ENCODE measurements around the gene MILR1.

Gene MILR1

GRCh38 chr17:64499805-64500486, 51.0 kb downstream of the MILR1 start:
- H3K36me3 ChIP-seq (ENCODE audit: control insufficient read depth, low read depth, low read length), result peaks cover 72% of the 10 kb centered on the region

GRCh38 chr17:64500487-64500859, 51.6 kb downstream of the MILR1 start:
- H3K27ac ChIP-seq (ENCODE audit: low read length), result no peak overlapping the region

More at GRCh38 chr17:64499805-64500486, 51.0 kb downstream of the MILR1 start:
- H3K4me3 ChIP-seq (ENCODE audit: low read length), result no peak overlapping the region
- H3K27me3 ChIP-seq (ENCODE audit: control insufficient read depth, insufficient read depth, low read length), result no peaks in the 10 kb centered on the region
- H3K9ac ChIP-seq (ENCODE audit: low read length), result no peak overlapping the region
- no peaks in the 10 kb centered on the region for H3K9me3 ChIP-seq (ENCODE audit: control insufficient read depth, low read depth, low read length)
- H3K27ac ChIP-seq (ENCODE audit: low read length), result no peak overlapping the region
- H3K4me1 ChIP-seq (ENCODE audit: control insufficient read depth, low read depth, low read length), result peaks cover 8% of the 10 kb centered on the region

DNA sequence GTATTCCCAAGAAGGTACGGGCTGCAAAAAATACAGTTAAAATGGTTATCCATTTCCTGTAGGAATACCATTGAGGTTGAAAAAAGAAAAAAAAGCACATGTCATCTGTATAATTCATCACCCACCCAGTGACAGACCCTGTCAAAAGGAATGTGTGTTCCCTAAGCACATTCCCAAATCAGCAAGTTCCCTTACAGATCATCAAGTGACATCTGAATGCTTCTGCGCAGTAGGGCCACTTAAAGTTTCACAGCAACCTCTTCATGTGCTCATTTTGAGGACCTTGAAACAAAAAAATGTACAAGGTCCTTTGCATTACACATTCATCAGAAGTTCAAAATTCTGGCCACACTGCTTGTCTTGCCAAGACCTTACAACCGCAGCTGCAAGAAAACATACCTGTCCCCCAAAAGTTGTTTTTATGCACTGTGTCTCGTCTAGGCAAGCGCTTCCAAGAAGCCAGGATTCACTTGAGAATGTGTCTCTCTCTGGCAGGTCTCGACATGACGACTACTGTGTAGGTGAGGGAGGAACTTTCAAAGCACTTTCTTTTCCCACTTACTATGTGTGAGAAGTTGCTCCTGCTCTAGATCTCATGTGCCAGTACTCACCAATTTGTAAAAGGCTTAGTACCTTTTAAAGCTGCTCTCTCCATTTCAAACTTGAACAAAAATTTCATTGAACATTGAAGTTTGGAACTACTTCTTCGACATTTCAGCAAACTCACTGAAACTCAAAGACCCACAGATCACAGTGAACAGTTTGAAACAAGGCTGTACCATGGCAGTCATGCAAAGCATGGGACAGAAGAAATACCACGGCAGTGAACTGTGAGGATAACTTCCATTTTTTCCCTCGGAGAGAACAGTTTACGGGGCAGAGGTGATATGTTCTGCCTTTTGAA, 52.2 kb downstream of the MILR1 start:
- H3K9ac ChIP-seq (ENCODE audit: low read length), result no peak overlapping the region
- H3K36me3 ChIP-seq (ENCODE audit: control insufficient read depth, low read depth, low read length), result peaks cover 73% of the 10 kb centered on the region
- H3K27me3 ChIP-seq (ENCODE audit: control insufficient read depth, insufficient read depth, low read length), result no peaks in the 10 kb centered on the region
- no peak overlapping the region for H3K27ac ChIP-seq (ENCODE audit: low read length)
- H3K4me3 ChIP-seq (ENCODE audit: low read length), result no peak overlapping the region
- no peaks in the 10 kb centered on the region for H3K9me3 ChIP-seq (ENCODE audit: control insufficient read depth, low read depth, low read length)
- H3K4me1 ChIP-seq (ENCODE audit: control insufficient read depth, low read depth, low read length), result peaks cover 8% of the 10 kb centered on the region

More at GRCh38 chr17:64500487-64500859, 51.6 kb downstream of the MILR1 start:
- no peaks in the 10 kb centered on the region for H3K27me3 ChIP-seq (ENCODE audit: control insufficient read depth, insufficient read depth, low read length)
- H3K9me3 ChIP-seq (ENCODE audit: control insufficient read depth, low read depth, low read length), result no peaks in the 10 kb centered on the region
- H3K9ac ChIP-seq (ENCODE audit: low read length), result no peak overlapping the region
- H3K4me1 ChIP-seq (ENCODE audit: control insufficient read depth, low read depth, low read length), result peaks cover 8% of the 10 kb centered on the region
- peaks cover 73% of the 10 kb centered on the region for H3K36me3 ChIP-seq (ENCODE audit: control insufficient read depth, low read depth, low read length)
- no peak overlapping the region for H3K4me3 ChIP-seq (ENCODE audit: low read length)

GRCh38 chr17:64502021-64502420, 53.1 kb downstream of the MILR1 start:
- Histone ChIP-seq H3K36me3 (ENCODE audit: control insufficient read depth, low read depth, low read length) (peaks cover 73% of the 10 kb centered on the region), H3K27ac (ENCODE audit: low read length) (no peak overlapping the region), H3K9ac (ENCODE audit: low read length) (no peak overlapping the region), H3K27me3 (ENCODE audit: control insufficient read depth, insufficient read depth, low read length) (no peaks in the 10 kb centered on the region), H3K4me1 (ENCODE audit: control insufficient read depth, low read depth, low read length) (peaks cover 8% of the 10 kb centered on the region), H3K9me3 (ENCODE audit: control insufficient read depth, low read depth, low read length) (no peaks in the 10 kb centered on the region), H3K4me3 (ENCODE audit: low read length) (no peak overlapping the region)

GRCh38 chr17:64502809-64503208, 53.9 kb downstream of the MILR1 start:
- H3K9ac ChIP-seq (ENCODE audit: low read length), result no peak overlapping the region
- peaks cover 8% of the 10 kb centered on the region for H3K4me1 ChIP-seq (ENCODE audit: control insufficient read depth, low read depth, low read length)
- H3K4me3 ChIP-seq (ENCODE audit: low read length), result no peak overlapping the region
- H3K27ac ChIP-seq (ENCODE audit: low read length), result no peak overlapping the region
- H3K9me3 ChIP-seq (ENCODE audit: control insufficient read depth, low read depth, low read length), result no peaks in the 10 kb centered on the region
- H3K36me3 ChIP-seq (ENCODE audit: control insufficient read depth, low read depth, low read length), result peaks cover 73% of the 10 kb centered on the region
- no peaks in the 10 kb centered on the region for H3K27me3 ChIP-seq (ENCODE audit: control insufficient read depth, insufficient read depth, low read length)

- peaks cover 3% of the 10 kb centered on the region for H3K4me1 ChIP-seq (ENCODE audit: control insufficient read depth, low read depth, low read length)
- peaks cover 68% of the 10 kb centered on the region for H3K36me3 ChIP-seq (ENCODE audit: control insufficient read depth, low read depth, low read length)
- H3K9ac ChIP-seq (ENCODE audit: low read length), result no peak overlapping the region
- no peak overlapping the region for H3K27ac ChIP-seq (ENCODE audit: low read length)
- no peaks in the 10 kb centered on the region for H3K27me3 ChIP-seq (ENCODE audit: control insufficient read depth, insufficient read depth, low read length)
- no peaks in the 10 kb centered on the region for H3K9me3 ChIP-seq (ENCODE audit: control insufficient read depth, low read depth, low read length)
- no peak overlapping the region for H3K4me3 ChIP-seq (ENCODE audit: low read length)
These were observed 54.4 kb downstream of the MILR1 start for GRCh38 chr17:64503341-64503740.

DNA sequence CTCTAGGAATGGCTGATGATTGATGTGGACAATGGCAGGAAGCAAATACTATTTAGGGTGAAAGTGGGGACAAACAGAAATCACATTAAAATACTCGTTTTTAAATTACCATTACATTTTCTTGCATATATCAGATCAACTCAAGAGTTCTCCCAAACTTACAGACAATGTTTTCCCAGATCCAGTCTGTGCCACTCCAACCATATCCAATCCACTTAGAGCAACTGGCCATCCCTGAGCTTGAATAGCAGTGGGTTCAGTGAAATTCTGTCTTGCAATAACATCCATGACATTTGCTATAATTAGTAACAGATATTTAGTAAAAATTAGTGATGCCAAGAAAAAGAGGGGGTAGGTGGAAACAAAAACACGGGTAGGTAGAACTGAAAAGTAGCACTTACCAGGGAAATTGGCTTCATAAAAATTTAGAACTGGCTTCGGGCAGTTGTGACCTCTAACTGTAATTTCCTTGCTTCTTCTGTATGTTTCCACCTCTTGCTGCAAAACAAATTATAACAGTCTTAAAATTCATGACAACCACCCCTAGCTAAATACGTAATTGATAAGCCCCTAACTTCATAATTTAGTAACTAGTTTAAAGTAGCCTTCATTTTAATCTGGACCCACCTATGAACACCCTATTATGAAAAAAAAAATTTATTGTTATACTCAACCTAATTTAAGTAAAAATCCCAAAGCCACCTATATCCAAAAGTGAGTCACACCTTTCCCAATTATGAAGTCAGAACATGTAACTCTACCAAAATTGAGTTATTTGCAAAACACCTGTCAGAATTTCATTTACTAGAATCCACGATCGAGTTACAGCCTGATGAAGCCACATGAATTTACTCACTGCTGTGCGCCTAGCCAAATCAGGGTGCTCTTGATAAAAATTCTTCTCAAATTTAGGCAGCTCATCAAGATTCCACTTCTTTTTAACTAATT, 55.2 kb downstream of the MILR1 start:
- Histone ChIP-seq H3K9ac (ENCODE audit: low read length) (peak overlapping the region; percentile 100), H3K4me3 (ENCODE audit: low read length) (peak overlapping the region; percentile 92), H3K36me3 (ENCODE audit: control insufficient read depth, low read depth, low read length) (peaks cover 63% of the 10 kb centered on the region), H3K27me3 (ENCODE audit: control insufficient read depth, insufficient read depth, low read length) (no peaks in the 10 kb centered on the region), H3K9me3 (ENCODE audit: control insufficient read depth, low read depth, low read length) (no peaks in the 10 kb centered on the region), H3K4me1 (ENCODE audit: control insufficient read depth, low read depth, low read length) (no peaks in the 10 kb centered on the region), H3K27ac (ENCODE audit: low read length) (no peak overlapping the region)

DNA sequence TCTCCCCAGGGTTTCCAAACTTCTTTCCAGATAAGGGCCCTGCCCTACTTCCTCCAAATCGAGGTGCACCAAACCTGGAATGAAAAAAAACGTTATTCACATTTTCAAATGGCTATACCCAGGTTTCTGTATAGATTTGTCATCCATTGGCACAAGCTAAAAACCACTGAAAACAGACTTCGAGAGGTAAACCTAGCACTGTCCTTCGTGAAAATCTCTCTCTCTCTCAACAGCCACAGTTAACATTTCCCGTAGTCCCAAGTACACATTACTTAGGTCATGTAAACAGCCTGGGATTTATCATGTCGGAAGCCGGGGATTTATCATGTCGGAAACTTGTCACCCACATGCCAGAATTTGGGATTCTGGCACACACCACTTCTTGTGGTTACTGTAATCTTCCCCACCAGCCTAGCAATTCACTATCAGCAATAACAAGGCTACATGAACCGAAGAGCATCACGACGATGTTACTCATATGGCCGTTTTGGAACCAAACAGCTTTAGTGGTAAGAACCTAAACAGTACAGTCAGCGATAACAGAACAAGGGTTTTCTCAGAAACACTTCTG, 55.9 kb downstream of the MILR1 start:
- H3K27ac ChIP-seq (ENCODE audit: low read length), result peak overlapping the region; percentile 54
- H3K4me3 ChIP-seq (ENCODE audit: low read length), result peak overlapping the region; percentile 92
- H3K9ac ChIP-seq (ENCODE audit: low read length), result peak overlapping the region; percentile 100
- H3K4me1 ChIP-seq (ENCODE audit: control insufficient read depth, low read depth, low read length), result no peaks in the 10 kb centered on the region
- peaks cover 60% of the 10 kb centered on the region for H3K36me3 ChIP-seq (ENCODE audit: control insufficient read depth, low read depth, low read length)
- H3K9me3 ChIP-seq (ENCODE audit: control insufficient read depth, low read depth, low read length), result no peaks in the 10 kb centered on the region
- no peaks in the 10 kb centered on the region for H3K27me3 ChIP-seq (ENCODE audit: control insufficient read depth, insufficient read depth, low read length)

GRCh38 chr17:64505340-64506200, 56.7 kb downstream of the MILR1 start:
- peak overlapping the region; percentile 100 for H3K9ac ChIP-seq (ENCODE audit: low read length)
- H3K36me3 ChIP-seq (ENCODE audit: control insufficient read depth, low read depth, low read length), result peaks cover 58% of the 10 kb centered on the region
- no peaks in the 10 kb centered on the region for H3K27me3 ChIP-seq (ENCODE audit: control insufficient read depth, insufficient read depth, low read length)
- H3K9me3 ChIP-seq (ENCODE audit: control insufficient read depth, low read depth, low read length), result no peaks in the 10 kb centered on the region
- peak overlapping the region; percentile 97 for H3K27ac ChIP-seq (ENCODE audit: low read length)
- H3K4me3 ChIP-seq (ENCODE audit: low read length), result peak overlapping the region; percentile 92
- no peaks in the 10 kb centered on the region for H3K4me1 ChIP-seq (ENCODE audit: control insufficient read depth, low read depth, low read length)

- H3K4me3 ChIP-seq (ENCODE audit: low read length), result peak within 1 kb of the TSS; percentile 92
- H3K36me3 ChIP-seq (ENCODE audit: control insufficient read depth, low read depth, low read length), result peaks cover 52% of the 10 kb centered on the region
- H3K9me3 ChIP-seq (ENCODE audit: control insufficient read depth, low read depth, low read length), result no peaks in the 10 kb centered on the region
- peak within 1 kb of the TSS; percentile 97 for H3K27ac ChIP-seq (ENCODE audit: low read length)
- no peaks in the 10 kb centered on the region for H3K27me3 ChIP-seq (ENCODE audit: control insufficient read depth, insufficient read depth, low read length)
- peak within 1 kb of the TSS; percentile 100 for H3K9ac ChIP-seq (ENCODE audit: low read length)
- no peaks in the 10 kb centered on the region for H3K4me1 ChIP-seq (ENCODE audit: control insufficient read depth, low read depth, low read length)
These were observed 57.3 kb downstream of the MILR1 start, which contains the start of gene DDX5 for GRCh38 chr17:64506201-64506575. TSS of gene DDX5 (minus strand) at chr17:64506289. CDS start at chr17:64506119, 170 bp downstream.
